CD14-positive monocyte (primary cell): ENCODE data around the gene ARL4A. TPM values are rescaled to one million over a fixed set of nuclear protein-coding genes. Genes with fewer than 3 reads are reported as not detected.

ENCODE experiments used
- DNase-seq, 3 donors: peaks; one replicate each; pipeline ENCODE4 v3.0.0-alpha.2; 2011 to 2022
- H2AFZ ChIP-seq: 2 replicates; pipeline ENCODE4 v1.6.0; 2012; ENCODE audit warnings: mild to moderate bottlenecking, low read depth, low read length, inconsistent platforms; ENCODE audit not compliant: insufficient read depth, poor library complexity, severe bottlenecking
- H3K27ac ChIP-seq, 2 donors: 1 replicate in 1 of 2; 2 replicates in 1 of 2; pipeline ENCODE4 v1.5.1; 2012 to 2013; ENCODE audit warnings: low read length in 2 of 2, control low read depth in 1 of 2, inconsistent platforms in 1 of 2, low read depth in 1 of 2, mild to moderate bottlenecking in 1 of 2
- H3K27me3 ChIP-seq, 2 donors: one replicate each; pipeline versions ENCODE4 v1.6.0 to v1.6.1; 2011 to 2013; ENCODE audit warnings: low read length in 2 of 2; ENCODE audit not compliant: control insufficient read depth in 2 of 2, insufficient read depth in 2 of 2
- H3K36me3 ChIP-seq, 2 donors: replicated peaks in 1 of 2; 1 replicate in 1 of 2; 2 replicates in 1 of 2; pipeline versions ENCODE4 v1.5.1 to v1.6.1; 2012 to 2013; ENCODE audit warnings: low read length in 2 of 2, control low read depth in 1 of 2, inconsistent platforms in 1 of 2, mild to moderate bottlenecking in 1 of 2; ENCODE audit not compliant: insufficient read depth in 2 of 2, control insufficient read depth in 1 of 2
- H3K4me1 ChIP-seq, 2 donors: 1 replicate in 1 of 2; 2 replicates in 1 of 2; pipeline versions ENCODE4 v1.5.1 to v1.6.1; 2012 to 2013; ENCODE audit warnings: low read length in 2 of 2, control low read depth in 1 of 2, inconsistent platforms in 1 of 2, mild to moderate bottlenecking in 1 of 2, moderate library complexity in 1 of 2; ENCODE audit not compliant: insufficient read depth in 2 of 2, control insufficient read depth in 1 of 2
- H3K4me2 ChIP-seq: replicated peaks from 2 replicates; pipeline ENCODE3; 2012; ENCODE audit warnings: low read length, moderate library complexity, mild to moderate bottlenecking; ENCODE audit not compliant: poor library complexity, severe bottlenecking; ENCODE audit errors: extremely low read depth
- H3K4me3 ChIP-seq, 3 experiments: fragments of 200-600 bp in 1 of 3; sonication (generic) in 1 of 3; replicated peaks in 1 of 3; 1 replicate in 2 of 3; 2 replicates in 1 of 3; pipeline ENCODE4 v1.5.1; 2011 to 2013; ENCODE audit warnings: low read length in 3 of 3, mild to moderate bottlenecking in 3 of 3, control low read depth in 2 of 3, low read depth in 2 of 3, inconsistent platforms in 1 of 3, moderate library complexity in 1 of 3
- H3K79me2 ChIP-seq: 2 replicates; pipeline ENCODE4 v1.6.0; 2012; ENCODE audit warnings: mild to moderate bottlenecking, control low read depth, inconsistent platforms, low read length, moderate library complexity; ENCODE audit not compliant: insufficient read depth
- H3K9ac ChIP-seq: 2 replicates; pipeline ENCODE4 v1.6.0; 2017; ENCODE audit warnings: low read length, mild to moderate bottlenecking; ENCODE audit not compliant: insufficient read depth, poor library complexity, severe bottlenecking
- H3K9me3 ChIP-seq, 2 donors: replicated peaks in 1 of 2; 1 replicate in 1 of 2; 2 replicates in 1 of 2; pipeline versions ENCODE4 v1.5.1 to v1.6.1; 2012 to 2013; ENCODE audit warnings: low read length in 2 of 2, control low read depth in 1 of 2; ENCODE audit not compliant: control insufficient read depth in 1 of 2, insufficient read depth in 1 of 2
- H4K20me1 ChIP-seq: 2 replicates; pipeline ENCODE4 v1.6.0; 2012; ENCODE audit warnings: mild to moderate bottlenecking, low read length, control low read depth, moderate library complexity; ENCODE audit not compliant: insufficient read depth
- H3K27ac Mint-ChIP-seq, 7 donors: one replicate each; pipeline ENCODE4 v1.8.0; 2020; ENCODE audit warnings: mild to moderate bottlenecking in 7 of 7, mixed read lengths in 7 of 7, moderate library complexity in 6 of 7, inconsistent platforms in 2 of 7
- H3K27me3 Mint-ChIP-seq, 3 donors: one replicate each; pipeline ENCODE4 v1.8.0; 2021 to 2022; ENCODE audit warnings: low read depth in 3 of 3, mild to moderate bottlenecking in 3 of 3, mixed read lengths in 3 of 3, moderate library complexity in 3 of 3, inconsistent platforms in 1 of 3
- H3K36me3 Mint-ChIP-seq, 2 donors: one replicate each; pipeline ENCODE4 v1.8.0; 2020; ENCODE audit warnings: mixed read lengths in 2 of 2, inconsistent platforms in 1 of 2, mild to moderate bottlenecking in 1 of 2
- H3K4me1 Mint-ChIP-seq: one replicate; pipeline ENCODE4 v1.8.0; 2020; ENCODE audit warnings: mild to moderate bottlenecking, mixed read lengths
- H3K4me3 Mint-ChIP-seq, 2 donors: one replicate each; pipeline ENCODE4 v1.8.0; 2020; ENCODE audit warnings: mild to moderate bottlenecking in 2 of 2, mixed read lengths in 2 of 2, moderate library complexity in 1 of 2
- H3K9me3 Mint-ChIP-seq, 7 donors: one replicate each; pipeline ENCODE4 v1.8.0; 2020 to 2022; ENCODE audit warnings: mixed read lengths in 7 of 7, mild to moderate bottlenecking in 6 of 7, moderate library complexity in 6 of 7, inconsistent platforms in 2 of 7
- WGBS: methylation state at CpG from one replicate; pipeline ENCODE4 v1.1.5; 2013; ENCODE audit warnings: missing lambda C conversion rate; ENCODE audit not compliant: insufficient coverage; 5-methylcytosine and 5-hydroxymethylcytosine counted together
- intact Hi-C, 2 donors: fragments of 100-400 bp; cut with micrococcal nuclease; formaldehyde crosslinking; loops; one replicate each; pipeline versions ENCODE4 v1.15.0 to v1.15.1; 2023
- polyA plus RNA-seq, 3 donors: library from polyadenylated mRNA; depleted of rRNA in 1 of 3; unstranded in 2 of 3; stranded (reverse) in 1 of 3; fragments of 300-500 nt in 2 of 3; fragments of >200 nt in 1 of 3; fragmentation: Illumina TruSeq in 2 of 3; gene quantifications; 1 replicate in 2 of 3; 2 replicates in 1 of 3; pipeline ENCODE4 v1.2.3, GENCODE V29; 2012 to 2021
- TF ChIP-seq, protein P1 (sequence below): fragments of 200-600 bp; IDR thresholded peaks from one replicate; pipeline ENCODE4 v1.8.0; 2022; ENCODE audit warnings: antibody characterized with exemption, mild to moderate bottlenecking

ARL4A gene
- polyA plus RNA-seq, 3 donors, result 60.3 to 125 (median 69.3) TPM

DNA sequence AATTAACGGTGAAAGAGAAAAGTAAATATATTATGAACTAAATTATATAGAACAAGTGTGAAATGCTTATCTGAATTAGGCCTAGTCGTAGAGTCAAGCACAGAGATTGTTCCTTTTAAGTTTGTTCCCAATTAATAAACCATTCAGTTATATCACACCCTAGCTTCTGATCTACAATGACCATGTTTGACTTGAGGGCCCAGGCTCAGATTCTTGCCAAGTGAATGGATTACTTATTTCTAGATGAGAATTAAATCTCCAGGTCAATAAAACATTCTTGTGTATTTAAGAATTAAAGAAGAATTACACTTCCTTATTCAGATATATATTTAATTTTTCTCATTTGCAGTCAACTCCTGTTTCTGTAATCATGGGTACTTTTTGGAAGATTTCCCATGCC is 37.4 kb upstream of the ARL4A start:
- Histone ChIP-seq H3K27me3 (no peaks in the 10 kb centered on the region), H3K4me3 (no peak overlapping the region), H3K27ac (no peak overlapping the region), H3K4me2 (no peak overlapping the region), H4K20me1 (no peaks in the 10 kb centered on the region), H3K79me2 (no peaks in the 10 kb centered on the region), H3K9ac (no peak overlapping the region), H2AFZ (no peak overlapping the region), H3K36me3 (no peaks in the 10 kb centered on the region), H3K9me3 (no peaks in the 10 kb centered on the region), H3K4me1 (no peaks in the 10 kb centered on the region)
- Mint-ChIP-seq H3K4me1 (peaks cover 2% of the 10 kb centered on the region), H3K4me3 (no peak overlapping the region), H3K9me3 (no peaks in the 10 kb centered on the region), H3K27ac (no peak overlapping the region), H3K27me3 (peaks cover 0 to 1% (median 0%) of the 10 kb centered on the region in 3 donors), H3K36me3 (no peaks in the 10 kb centered on the region)
- intact Hi-C loops, result no loop called here
- WGBS, result no CpG with 5 or more reads among the region's 2 CpGs
- DNase-seq, result no peak
- TF ChIP-seq, protein P1, sequence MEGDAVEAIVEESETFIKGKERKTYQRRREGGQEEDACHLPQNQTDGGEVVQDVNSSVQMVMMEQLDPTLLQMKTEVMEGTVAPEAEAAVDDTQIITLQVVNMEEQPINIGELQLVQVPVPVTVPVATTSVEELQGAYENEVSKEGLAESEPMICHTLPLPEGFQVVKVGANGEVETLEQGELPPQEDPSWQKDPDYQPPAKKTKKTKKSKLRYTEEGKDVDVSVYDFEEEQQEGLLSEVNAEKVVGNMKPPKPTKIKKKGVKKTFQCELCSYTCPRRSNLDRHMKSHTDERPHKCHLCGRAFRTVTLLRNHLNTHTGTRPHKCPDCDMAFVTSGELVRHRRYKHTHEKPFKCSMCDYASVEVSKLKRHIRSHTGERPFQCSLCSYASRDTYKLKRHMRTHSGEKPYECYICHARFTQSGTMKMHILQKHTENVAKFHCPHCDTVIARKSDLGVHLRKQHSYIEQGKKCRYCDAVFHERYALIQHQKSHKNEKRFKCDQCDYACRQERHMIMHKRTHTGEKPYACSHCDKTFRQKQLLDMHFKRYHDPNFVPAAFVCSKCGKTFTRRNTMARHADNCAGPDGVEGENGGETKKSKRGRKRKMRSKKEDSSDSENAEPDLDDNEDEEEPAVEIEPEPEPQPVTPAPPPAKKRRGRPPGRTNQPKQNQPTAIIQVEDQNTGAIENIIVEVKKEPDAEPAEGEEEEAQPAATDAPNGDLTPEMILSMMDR, result no peak

DNA sequence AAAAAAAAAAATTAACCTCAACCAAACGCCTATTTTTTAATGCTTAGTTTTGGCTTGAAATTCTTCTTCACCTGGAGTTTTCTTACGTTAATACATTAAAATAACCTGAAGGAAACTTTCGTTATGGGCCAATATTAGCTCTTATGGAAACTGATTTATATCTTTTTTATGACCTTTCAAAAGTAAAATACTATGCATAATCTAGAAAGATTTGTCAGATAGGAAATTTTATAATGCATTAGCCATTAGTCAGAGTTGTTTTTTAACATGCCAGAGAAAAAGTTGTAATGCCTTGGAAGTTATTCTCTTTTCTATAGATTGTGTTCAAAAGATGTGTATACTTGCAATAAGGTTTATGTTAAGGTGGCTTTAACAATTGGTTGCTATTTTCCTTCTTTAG is 34.3 kb upstream of the ARL4A start:
- no peaks in the 10 kb centered on the region for H4K20me1 ChIP-seq
- TF ChIP-seq, protein P1, result no peak
- no CpG with 5 or more reads among the region's 3 CpGs for WGBS
- intact Hi-C loops, result no loop called here
- no peak overlapping the region for H3K4me2 ChIP-seq
- H3K79me2 ChIP-seq, result no peaks in the 10 kb centered on the region
- H3K4me3 Mint-ChIP-seq, result no peak overlapping the region
- no peak for DNase-seq
- peaks cover 0 to 4% (median 0%) of the 10 kb centered on the region in 7 donors for H3K9me3 Mint-ChIP-seq
- H3K36me3 ChIP-seq, result no peaks in the 10 kb centered on the region
- no peaks in the 10 kb centered on the region for H3K9me3 ChIP-seq
- no peak overlapping the region for H2AFZ ChIP-seq
- H3K4me3 ChIP-seq, result no peak overlapping the region
- H3K9ac ChIP-seq, result no peak overlapping the region
- H3K27me3 Mint-ChIP-seq, result peaks cover 0 to 3% (median 2%) of the 10 kb centered on the region in 3 donors
- H3K36me3 Mint-ChIP-seq, result no peaks in the 10 kb centered on the region
- H3K27me3 ChIP-seq, result no peaks in the 10 kb centered on the region
- no peak overlapping the region for H3K27ac Mint-ChIP-seq
- H3K27ac ChIP-seq, result no peak overlapping the region
- no peaks in the 10 kb centered on the region for H3K4me1 ChIP-seq
- H3K4me1 Mint-ChIP-seq, result no peaks in the 10 kb centered on the region
